Inferior parietal cortex (tissue), 1 donor: ENCODE data around the gene UBE2I.
"Not testable (repeated sequence)": the region's sequence is repeated elsewhere in the genome, so short reads cannot be mapped to it uniquely, and the experiment has no call there.

Experiments
- DNase-seq: peaks from one replicate; pipeline ENCODE4 v3.0.0-alpha.2; 2016; ENCODE audit errors: extremely low spot score

Gene UBE2I

GRCh38 chr16:1308977-1309885 lies at the start of gene UBE2I:
UBE2I (plus strand) TSS chr16:1309636; CDS start chr16:1314031, 4,395 bp downstream.
- peak; percentile 99 for DNase-seq

- no peak for DNase-seq
Measured at GRCh38 chr16:1259760-1260068, 49.7 kb upstream of the UBE2I start.

GRCh38 chr16:1260101-1260680 lies 49.2 kb upstream of the UBE2I start:
- DNase-seq, result no peak

GRCh38 chr16:1261131-1261892 lies 48.1 kb upstream of the UBE2I start:
- no peak for DNase-seq

- no peak for DNase-seq
Measured at GRCh38 chr16:1262210-1262845, 47.1 kb upstream of the UBE2I start.

- no peak for DNase-seq
Measured at GRCh38 chr16:1262846-1263221, 46.6 kb upstream of the UBE2I start.

- DNase-seq, result no peak
Measured at GRCh38 chr16:1263591-1264344, 45.7 kb upstream of the UBE2I start.

GRCh38 chr16:1264345-1265089 lies 44.9 kb upstream of the UBE2I start:
- no peak for DNase-seq

- DNase-seq, result no peak
Measured at GRCh38 chr16:1265090-1265630, 44.3 kb upstream of the UBE2I start.

GRCh38 chr16:1265826-1266225 lies 43.6 kb upstream of the UBE2I start:
- no peak for DNase-seq

- DNase-seq, result not testable (repeated sequence)
Measured at GRCh38 chr16:1269418-1269817, 40.0 kb upstream of the UBE2I start.

GRCh38 chr16:1271380-1271723 lies 38.1 kb upstream of the UBE2I start:
- no peak for DNase-seq

GRCh38 chr16:1271724-1272413 lies 37.6 kb upstream of the UBE2I start:
- not testable (repeated sequence) for DNase-seq

GRCh38 chr16:1272453-1273198 lies 36.8 kb upstream of the UBE2I start:
- no peak for DNase-seq

GRCh38 chr16:1273816-1274215 lies 35.6 kb upstream of the UBE2I start:
- no peak for DNase-seq

- DNase-seq, result no peak
Measured at GRCh38 chr16:1274767-1275166, 34.7 kb upstream of the UBE2I start.

GRCh38 chr16:1275791-1276579 lies 33.5 kb upstream of the UBE2I start:
- no peak for DNase-seq

- DNase-seq, result no peak
Measured at GRCh38 chr16:1276580-1276878, 32.9 kb upstream of the UBE2I start.

GRCh38 chr16:1277151-1277598 lies 32.3 kb upstream of the UBE2I start:
- DNase-seq, result no peak
